PFSK-1 (cell line): Measurements from ENCODE around the gene APOBEC3G.

Source experiments
- POLR2AphosphoS5 ChIP-seq: IDR thresholded peaks from 2 replicates; pipeline ENCODE4 v1.6.1; 2012; ENCODE audit warnings: low read depth, mild to moderate bottlenecking, control low read depth, low read length, moderate library complexity
- SIN3A ChIP-seq: IDR thresholded peaks from 2 replicates; pipeline ENCODE4 v1.6.1; 2012; ENCODE audit warnings: mild to moderate bottlenecking, low read length, moderate library complexity, borderline replicate concordance; ENCODE audit not compliant: insufficient read depth
- TAF1 ChIP-seq: IDR thresholded peaks from 2 replicates; pipeline ENCODE4 v1.6.1; 2012; ENCODE audit warnings: low read length, control low read depth, borderline replicate concordance; ENCODE audit not compliant: insufficient read depth
- TF ChIP-seq, protein P1 (sequence below), 2 experiments: IDR thresholded peaks; 2 replicates each; pipeline versions ENCODE4 v1.6.1 to v1.8.0; 2011 to 2012; ENCODE audit warnings: low read depth in 2 of 2, low read length in 2 of 2, control low read depth in 1 of 2, inconsistent platforms in 1 of 2, mild to moderate bottlenecking in 1 of 2, moderate library complexity in 1 of 2; ENCODE audit not compliant: insufficient read depth in 1 of 2

DNA sequence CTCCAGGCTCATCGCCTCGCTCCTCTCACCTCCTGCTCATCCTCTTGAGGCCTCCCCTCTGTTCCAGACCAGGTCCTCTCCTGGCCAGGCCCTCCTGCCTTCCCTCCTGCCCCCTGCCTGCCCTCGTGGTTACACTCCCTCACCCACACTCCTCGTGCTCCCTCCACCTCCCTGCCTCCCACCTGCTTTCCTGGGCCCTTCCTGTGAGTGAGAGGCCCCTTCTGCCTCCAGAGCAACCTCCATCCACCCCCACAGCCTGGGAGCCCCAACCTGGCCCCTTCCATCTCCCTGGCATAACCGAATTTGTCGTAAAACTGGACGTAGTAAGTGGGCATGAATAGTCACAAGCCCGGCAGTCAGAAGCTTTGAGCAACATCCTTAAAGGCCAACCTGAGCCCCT lies 4.5 kb downstream of the APOBEC3G start:
- no peak for TF ChIP-seq SIN3A
- no peak for TF ChIP-seq POLR2AphosphoS5
- TF ChIP-seq, protein P1, sequence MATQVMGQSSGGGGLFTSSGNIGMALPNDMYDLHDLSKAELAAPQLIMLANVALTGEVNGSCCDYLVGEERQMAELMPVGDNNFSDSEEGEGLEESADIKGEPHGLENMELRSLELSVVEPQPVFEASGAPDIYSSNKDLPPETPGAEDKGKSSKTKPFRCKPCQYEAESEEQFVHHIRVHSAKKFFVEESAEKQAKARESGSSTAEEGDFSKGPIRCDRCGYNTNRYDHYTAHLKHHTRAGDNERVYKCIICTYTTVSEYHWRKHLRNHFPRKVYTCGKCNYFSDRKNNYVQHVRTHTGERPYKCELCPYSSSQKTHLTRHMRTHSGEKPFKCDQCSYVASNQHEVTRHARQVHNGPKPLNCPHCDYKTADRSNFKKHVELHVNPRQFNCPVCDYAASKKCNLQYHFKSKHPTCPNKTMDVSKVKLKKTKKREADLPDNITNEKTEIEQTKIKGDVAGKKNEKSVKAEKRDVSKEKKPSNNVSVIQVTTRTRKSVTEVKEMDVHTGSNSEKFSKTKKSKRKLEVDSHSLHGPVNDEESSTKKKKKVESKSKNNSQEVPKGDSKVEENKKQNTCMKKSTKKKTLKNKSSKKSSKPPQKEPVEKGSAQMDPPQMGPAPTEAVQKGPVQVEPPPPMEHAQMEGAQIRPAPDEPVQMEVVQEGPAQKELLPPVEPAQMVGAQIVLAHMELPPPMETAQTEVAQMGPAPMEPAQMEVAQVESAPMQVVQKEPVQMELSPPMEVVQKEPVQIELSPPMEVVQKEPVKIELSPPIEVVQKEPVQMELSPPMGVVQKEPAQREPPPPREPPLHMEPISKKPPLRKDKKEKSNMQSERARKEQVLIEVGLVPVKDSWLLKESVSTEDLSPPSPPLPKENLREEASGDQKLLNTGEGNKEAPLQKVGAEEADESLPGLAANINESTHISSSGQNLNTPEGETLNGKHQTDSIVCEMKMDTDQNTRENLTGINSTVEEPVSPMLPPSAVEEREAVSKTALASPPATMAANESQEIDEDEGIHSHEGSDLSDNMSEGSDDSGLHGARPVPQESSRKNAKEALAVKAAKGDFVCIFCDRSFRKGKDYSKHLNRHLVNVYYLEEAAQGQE (IDR thresholded peaks at IDR 0.05; ENCODE audit: insufficient read depth in 1 of 2, low read depth in 2 of 2, low read length in 2 of 2): no peak
- TF ChIP-seq TAF1: no peak
